ENCODE data around the gene ECE2. TPM values are rescaled to one million over a fixed set of nuclear protein-coding genes. Genes with fewer than 3 reads are reported as not detected.
A peak's percentile ranks its signal among the peaks of the same experiment; 100 is the strongest.

Gene ECE2
- total and polyA plus RNA-seq, 11 donors, result 0.10 TPM; not detected in 10

DNA sequence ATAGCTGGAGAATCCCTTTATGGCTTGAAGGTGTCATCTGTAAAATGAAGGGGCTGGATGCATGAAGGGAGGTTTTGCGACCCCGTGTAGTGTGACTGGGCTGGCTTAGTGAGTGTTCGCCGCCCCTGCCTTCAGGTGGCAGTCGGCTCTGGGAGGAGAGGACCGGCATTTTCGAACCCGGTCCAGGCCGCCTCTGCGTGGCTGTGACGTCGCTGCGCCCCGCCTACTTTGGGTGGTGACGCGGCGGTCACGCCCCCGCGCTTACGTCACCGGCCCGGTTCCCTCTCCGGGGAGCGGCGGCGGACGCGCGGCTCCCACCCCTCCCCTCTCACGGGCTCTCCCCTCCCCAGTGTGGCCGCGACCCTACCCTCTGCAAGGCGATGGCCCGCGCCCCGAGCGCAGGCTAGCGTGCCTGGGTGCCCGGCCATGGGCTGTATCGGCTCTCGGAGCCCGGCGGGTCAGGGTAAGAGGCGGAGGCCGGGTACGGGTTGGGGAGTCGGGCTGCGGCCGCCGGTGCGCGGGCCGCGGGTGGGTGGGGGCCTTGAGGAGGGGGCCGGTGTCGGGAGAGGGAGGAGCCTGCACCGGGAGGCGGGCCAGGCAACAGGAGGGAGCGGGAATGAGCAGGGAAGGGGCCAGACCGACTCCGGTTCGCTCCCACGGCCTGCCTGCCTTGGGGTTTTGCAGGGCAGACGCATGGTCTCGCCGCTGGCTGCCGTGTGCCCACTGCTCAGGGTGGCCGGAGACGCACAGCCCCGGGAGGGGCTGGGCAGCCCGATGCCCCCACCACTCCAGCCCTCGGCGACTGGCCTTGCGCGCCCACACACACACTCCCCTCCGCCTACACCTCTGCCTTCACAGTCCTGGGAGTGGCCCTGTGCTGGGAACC is 60.1 kb downstream of the ECE2 start:
- H3K36me3 ChIP-seq, result peaks cover 3 to 47% (median 45%) of the 10 kb centered on the region in 9 donors
- TF ChIP-seq, protein P1, sequence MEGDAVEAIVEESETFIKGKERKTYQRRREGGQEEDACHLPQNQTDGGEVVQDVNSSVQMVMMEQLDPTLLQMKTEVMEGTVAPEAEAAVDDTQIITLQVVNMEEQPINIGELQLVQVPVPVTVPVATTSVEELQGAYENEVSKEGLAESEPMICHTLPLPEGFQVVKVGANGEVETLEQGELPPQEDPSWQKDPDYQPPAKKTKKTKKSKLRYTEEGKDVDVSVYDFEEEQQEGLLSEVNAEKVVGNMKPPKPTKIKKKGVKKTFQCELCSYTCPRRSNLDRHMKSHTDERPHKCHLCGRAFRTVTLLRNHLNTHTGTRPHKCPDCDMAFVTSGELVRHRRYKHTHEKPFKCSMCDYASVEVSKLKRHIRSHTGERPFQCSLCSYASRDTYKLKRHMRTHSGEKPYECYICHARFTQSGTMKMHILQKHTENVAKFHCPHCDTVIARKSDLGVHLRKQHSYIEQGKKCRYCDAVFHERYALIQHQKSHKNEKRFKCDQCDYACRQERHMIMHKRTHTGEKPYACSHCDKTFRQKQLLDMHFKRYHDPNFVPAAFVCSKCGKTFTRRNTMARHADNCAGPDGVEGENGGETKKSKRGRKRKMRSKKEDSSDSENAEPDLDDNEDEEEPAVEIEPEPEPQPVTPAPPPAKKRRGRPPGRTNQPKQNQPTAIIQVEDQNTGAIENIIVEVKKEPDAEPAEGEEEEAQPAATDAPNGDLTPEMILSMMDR (IDR thresholded peaks at IDR 0.05), result no peak
- TF ChIP-seq POLR2A (IDR thresholded peaks at IDR 0.05), result peak; percentile 85
- no peaks in the 10 kb centered on the region for H3K27me3 ChIP-seq
- peaks cover 11 to 54% (median 37%) of the 10 kb centered on the region in 12 donors for H3K4me1 ChIP-seq
- no peaks in the 10 kb centered on the region for H3K9me3 ChIP-seq
- 0 to 2% (median 1%) methylated on average over 40 to 77 of the region's 77 CpGs for WGBS, 4 donors
- peak overlapping the region; percentile 66 to 95 (median 86) for H3K4me3 ChIP-seq
- intact Hi-C loops (cut with DNase I), result loop anchor here in 5 of 10 donors (2.0 kb wide), 3 partner anchors 15 to 37 kb away; partner anchors contain the start of genes EIF4G1 (in 3 of the 5) and PSMD2 (in 1 of the 5)
- ATAC-seq (peak; percentile 17 to 66 (median 64)), DNase-seq (peak; percentile 87 to 93 (median 91))
- H3K27ac ChIP-seq, result peak overlapping the region; percentile 75 to 100 (median 96)

DNA sequence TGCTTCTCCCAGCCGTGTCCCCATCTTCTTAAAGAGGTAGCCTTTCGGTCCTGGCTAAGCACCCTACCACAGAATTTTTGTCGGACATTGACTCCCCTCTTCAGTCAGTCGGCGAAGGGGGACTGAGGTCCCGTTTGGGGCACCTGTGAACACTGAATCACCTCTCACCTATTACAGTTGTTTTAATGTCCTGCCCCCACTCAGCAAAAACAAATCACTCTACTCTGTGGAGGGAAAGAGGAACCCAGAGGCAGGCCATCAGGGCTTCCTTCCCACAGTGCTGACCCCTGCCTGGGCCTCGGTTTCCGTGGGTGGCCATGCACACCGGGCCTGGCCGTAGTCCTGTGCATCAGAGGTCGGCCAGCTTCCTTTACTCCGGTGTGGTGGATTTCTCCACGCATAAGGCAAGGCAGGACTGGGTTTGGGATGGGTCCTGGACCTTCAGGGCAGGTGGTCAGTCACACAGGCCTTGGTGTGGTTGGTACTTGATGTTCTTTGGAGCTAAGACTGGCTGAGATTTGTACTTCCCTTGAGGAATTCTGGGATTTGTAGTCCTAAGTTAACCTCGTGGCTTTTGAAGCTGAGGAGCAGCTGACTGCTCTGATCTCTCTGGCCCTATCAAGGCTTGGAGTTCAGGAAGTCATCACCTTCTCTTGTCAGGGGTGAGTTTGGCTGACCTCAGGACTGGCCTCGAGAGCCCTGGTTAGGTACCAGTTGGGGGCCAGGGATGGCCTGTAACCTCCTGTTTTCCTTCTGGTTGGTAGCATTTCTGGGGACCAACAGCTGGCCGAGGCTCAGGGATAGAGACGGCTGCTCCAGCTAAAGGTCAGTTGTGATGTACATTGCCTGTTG is 61.0 kb downstream of the ECE2 start:
- intact Hi-C loops (cut with DNase I), result loop anchor here in 4 of 10 donors (2.0 kb wide), 2 partner anchors 22 to 38 kb away; partner anchors contain the start of genes EIF4G1 (in 3 of the 4) and PSMD2 (in 1 of the 4)
- peak; percentile 35 to 48 (median 46) for ATAC-seq
- H3K27ac ChIP-seq, result peak overlapping the region; percentile 75 to 100 (median 96)

DNA sequence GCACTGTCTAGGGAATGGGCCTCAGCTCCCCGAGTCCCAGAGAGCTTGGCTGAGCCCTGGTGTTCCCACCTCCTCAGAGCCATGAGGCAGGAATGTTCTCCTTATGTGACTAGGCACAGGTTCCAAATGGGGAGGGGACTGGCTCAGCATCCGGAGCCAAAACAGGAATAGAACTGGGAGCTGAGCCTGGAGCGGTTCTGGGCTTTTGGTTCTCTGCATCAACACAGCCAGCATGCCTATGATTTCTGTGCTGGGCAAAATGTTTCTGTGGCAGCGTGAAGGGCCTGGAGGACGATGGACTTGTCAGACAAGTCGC is 61.5 kb downstream of the ECE2 start, which contains the start of gene FAM131A:
FAM131A (plus strand) TSS at position 202 of the 316 bp plus-strand sequence; CDS start at position 233, 31 bp downstream.
- 13 to 31% (median 22%) methylated on average over 6 of the region's 6 CpGs for whole genome bisulfite sequencing, 4 donors
- peak within 1 kb of the TSS; percentile 66 to 95 (median 86) for H3K4me3 ChIP-seq
- intact Hi-C loops (cut with DNase I), result loop anchor here in 4 of 10 donors (2.0 kb wide), 2 partner anchors 23 to 39 kb away; partner anchors contain the start of genes EIF4G1 (in 3 of the 4) and PSMD2 (in 1 of the 4)
- H3K36me3 ChIP-seq, result peaks cover 0 to 44% (median 40%) of the 10 kb centered on the region in 9 donors
- ATAC-seq, result peak; percentile 51 to 70 (median 68)
- H3K9me3 ChIP-seq, result no peaks in the 10 kb centered on the region
- H3K4me1 ChIP-seq, result peaks cover 11 to 52% (median 34%) of the 10 kb centered on the region in 12 donors
- H3K27me3 ChIP-seq, result no peaks in the 10 kb centered on the region
- peak in 4 of 5 donors; percentile 69 to 83 (median 75) for DNase-seq
- H3K27ac ChIP-seq, result peak within 1 kb of the TSS; percentile 75 to 100 (median 96)
- TF ChIP-seq, protein P1 (IDR thresholded peaks at IDR 0.05), result no peak
- TF ChIP-seq POLR2A (IDR thresholded peaks at IDR 0.05), result no peak

More for the DNA sequence above, 61.0 kb downstream of the ECE2 start:
- peak in 2 of 5 donors; percentile 34 to 58 for DNase-seq
- Histone ChIP-seq H3K36me3 (peaks cover 3 to 44% (median 40%) of the 10 kb centered on the region in 9 donors), H3K4me3 (peak overlapping the region; percentile 66 to 95 (median 86)), H3K9me3 (no peaks in the 10 kb centered on the region), H3K27me3 (no peaks in the 10 kb centered on the region), H3K4me1 (peaks cover 11 to 57% (median 37%) of the 10 kb centered on the region in 12 donors)
- TF ChIP-seq, protein P1 (IDR thresholded peaks at IDR 0.05), result no peak
- no peak for TF ChIP-seq POLR2A (IDR thresholded peaks at IDR 0.05)
- WGBS, 4 donors, result 9 to 18% (median 16%) methylated on average over 15 to 17 of the region's 17 CpGs

Measured in heart left ventricle (tissue), 16 donors.